RPMI8226 (cell line): ENCODE measurements around the gene CHST13.
A peak's percentile ranks its signal among the peaks of the same experiment; 100 is the strongest.

Experiments used
- DNase-seq: peaks from one replicate; pipeline ENCODE4 v3.0.0-alpha.2; 2015

Gene CHST13

DNA sequence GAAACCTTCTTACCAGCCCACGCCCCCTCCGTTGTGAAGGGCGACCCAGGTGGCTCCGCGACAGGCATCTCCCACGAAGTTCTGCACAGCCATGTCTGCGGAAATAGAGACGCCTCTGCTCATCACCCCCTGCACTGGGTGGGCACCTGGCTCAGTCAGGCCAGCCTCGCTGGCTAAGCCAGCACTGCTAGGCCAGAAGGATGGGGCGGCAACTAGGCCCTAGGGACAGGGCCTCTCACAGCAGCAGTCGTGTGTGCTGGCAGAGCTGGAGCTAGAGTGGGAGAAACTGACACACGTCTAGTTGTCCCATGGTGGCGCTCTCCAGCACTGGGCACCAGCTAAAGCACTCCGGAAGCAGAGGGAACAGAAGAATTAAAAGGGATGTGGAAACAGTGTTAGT, 35.8 kb upstream of the CHST13 start:
- DNase-seq: no peak

DNA sequence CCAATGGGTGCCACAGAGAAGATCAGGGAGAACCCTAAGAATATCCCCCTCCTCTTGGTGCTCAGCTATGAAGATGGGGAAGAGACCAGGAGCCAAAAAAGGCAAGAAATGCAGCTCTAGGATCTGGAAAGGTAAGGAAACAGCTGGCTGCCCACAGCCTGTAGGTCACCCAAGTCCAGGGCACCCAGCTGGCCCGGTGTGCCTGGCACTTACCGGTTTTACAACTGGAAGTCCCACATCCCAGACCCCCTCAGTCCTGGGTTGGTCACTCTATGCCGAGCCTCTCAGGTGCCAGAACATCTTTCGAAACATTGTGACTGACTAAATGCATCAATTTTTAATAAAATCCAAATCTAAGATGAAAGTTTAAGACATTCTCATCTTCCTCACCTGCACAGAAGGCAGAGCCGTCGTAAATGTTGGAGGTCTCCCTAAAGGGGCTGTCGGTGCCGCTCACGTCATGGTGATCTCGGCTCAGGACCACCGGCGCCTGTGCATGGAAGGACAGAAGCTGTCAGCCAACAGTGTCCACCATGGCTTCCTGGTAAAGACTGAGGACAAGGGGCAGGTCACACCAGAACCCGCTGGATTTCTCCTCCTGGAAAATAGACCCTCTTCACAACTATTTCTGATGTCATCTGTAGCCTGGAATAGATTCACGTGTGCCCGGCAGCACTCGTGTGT, 34.9 kb upstream of the CHST13 start:
- DNase-seq: no peak

GRCh38 chr3:126490619-126491018, 33.3 kb upstream of the CHST13 start:
- peak; percentile 79 for DNase-seq

DNA sequence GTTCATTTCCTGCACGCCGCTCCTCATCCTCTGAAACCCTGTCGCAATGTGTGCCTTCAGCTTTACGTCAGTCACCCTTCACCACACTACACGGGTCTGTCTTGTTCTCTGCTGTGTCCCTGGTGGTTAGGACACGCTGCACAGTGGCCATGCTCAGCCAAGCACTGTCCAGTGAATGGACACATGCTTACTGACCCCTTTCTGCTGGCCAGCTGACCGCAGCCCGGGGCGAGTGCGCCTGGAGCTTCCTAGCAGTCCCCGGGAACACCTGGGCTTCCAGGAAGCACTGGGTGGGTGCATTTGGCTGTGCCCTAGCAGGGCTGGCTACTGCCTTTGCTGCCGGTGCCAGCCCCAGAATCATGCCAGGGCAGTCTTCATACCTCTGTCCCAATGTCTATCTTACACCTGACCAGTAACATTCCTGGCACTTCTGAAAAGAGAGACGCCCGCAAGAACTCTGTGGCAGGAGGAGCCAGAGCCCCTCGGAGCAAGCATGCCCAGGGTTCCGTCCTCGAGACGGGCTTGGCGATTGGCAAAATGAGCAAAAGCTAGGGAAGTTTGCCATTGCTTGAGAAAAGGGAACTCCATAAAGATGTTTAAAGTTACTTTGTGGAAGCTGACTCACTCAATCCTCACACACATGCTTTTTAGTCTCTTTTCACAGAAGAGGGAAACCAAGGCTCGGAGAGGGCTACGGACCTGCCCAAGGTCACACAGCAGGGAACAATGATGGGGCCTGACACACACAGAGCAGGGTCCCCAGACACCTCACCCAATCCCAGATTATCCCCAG, 32.5 kb upstream of the CHST13 start:
- no peak for DNase-seq

- no peak for DNase-seq
These were observed 30.9 kb upstream of the CHST13 start for GRCh38 chr3:126493051-126493450.

DNA sequence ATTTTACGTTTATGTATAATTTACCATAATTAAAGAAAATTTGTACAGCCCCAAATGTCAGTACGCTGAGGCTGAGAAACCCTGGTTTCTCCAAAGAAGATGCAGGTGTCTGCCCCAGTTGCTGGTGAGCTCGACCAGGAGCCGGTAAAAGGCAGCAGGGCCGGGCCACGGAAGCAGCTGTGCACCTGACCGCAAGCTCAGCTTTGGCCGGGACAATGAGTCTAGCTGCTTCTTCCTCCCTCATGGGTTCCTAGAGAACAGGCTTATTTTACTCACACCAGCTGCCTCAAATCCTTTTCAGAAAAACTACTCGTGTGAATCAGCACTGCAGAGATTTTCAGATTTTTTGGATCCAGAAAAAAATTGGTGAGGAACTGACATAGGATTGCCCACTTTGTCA, 30.2 kb upstream of the CHST13 start:
- DNase-seq: peak; percentile 92

- peak; percentile 55 for DNase-seq
These were observed 29.6 kb upstream of the CHST13 start for GRCh38 chr3:126494204-126494969.

GRCh38 chr3:126494970-126495230, 29.1 kb upstream of the CHST13 start:
- DNase-seq: no peak

- no peak for DNase-seq
These were observed 28.2 kb upstream of the CHST13 start for GRCh38 chr3:126495786-126496185.

- DNase-seq: no peak
These were observed 26.8 kb upstream of the CHST13 start for GRCh38 chr3:126496894-126497850.

GRCh38 chr3:126497956-126498355, 26.0 kb upstream of the CHST13 start:
- no peak for DNase-seq

- no peak for DNase-seq
These were observed 25.5 kb upstream of the CHST13 start for GRCh38 chr3:126498461-126498860.

DNA sequence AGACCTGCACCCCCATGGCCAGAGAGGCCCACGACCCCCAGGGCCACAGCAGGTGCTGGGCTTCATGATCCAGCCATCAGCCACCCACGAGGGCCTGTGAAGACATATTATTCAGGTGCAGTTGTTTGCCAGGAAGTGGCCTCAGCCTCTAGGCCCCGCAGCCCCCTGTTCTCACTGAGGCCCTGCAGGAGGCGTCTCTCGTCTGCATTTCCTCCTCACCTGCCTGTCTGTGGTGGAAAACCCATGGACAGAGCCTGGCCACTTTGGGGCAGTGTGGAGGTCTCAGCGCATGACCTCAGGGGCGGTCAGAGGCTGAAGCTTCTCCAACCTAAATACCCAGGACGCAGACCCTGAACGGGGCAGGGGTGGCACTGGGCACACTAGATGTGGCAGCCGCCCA, 25.0 kb upstream of the CHST13 start:
- DNase-seq: no peak

- no peak for DNase-seq
These were observed 24.6 kb upstream of the CHST13 start for GRCh38 chr3:126499401-126499800.

DNA sequence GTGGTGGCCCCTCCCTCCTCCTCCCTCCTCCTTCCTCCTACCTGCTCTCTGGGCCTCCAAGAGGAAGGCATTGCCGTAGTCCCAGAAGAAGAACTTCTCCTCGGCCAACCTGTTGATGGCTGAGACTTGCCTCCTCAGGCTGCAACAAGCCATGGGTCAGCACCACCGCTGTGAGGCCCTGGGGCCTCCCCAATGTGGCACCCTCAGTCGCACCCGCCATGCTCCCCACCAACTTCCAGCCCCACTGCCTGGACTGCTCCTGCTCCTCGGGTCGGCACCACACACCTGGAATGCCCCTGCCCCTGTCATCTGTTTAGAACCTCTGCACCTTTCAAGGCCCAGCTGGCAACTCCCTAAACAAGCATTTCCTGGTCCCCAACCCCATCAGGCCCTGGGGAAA, 23.9 kb upstream of the CHST13 start:
- DNase-seq: peak; percentile 20

DNA sequence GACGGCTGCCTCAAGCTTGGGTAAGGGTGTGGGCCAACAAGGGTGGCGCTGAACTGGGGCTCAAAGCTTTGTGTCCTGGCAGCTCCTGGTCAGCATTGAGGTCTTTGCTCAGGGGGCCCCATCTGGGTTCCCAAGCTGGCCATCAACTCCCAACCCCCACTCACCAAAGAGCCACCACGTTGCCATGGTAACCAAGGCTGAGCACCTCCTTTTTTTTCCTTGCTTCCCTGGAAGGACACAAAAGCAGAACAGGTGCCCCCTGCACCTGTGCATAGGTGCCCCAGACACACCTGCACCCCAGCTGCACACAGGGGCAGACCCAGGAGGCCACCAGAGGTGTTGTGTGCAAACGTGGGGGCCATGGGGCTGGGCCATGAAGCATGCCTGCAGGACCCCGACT, 22.9 kb upstream of the CHST13 start:
- peak; percentile 74 for DNase-seq

DNA sequence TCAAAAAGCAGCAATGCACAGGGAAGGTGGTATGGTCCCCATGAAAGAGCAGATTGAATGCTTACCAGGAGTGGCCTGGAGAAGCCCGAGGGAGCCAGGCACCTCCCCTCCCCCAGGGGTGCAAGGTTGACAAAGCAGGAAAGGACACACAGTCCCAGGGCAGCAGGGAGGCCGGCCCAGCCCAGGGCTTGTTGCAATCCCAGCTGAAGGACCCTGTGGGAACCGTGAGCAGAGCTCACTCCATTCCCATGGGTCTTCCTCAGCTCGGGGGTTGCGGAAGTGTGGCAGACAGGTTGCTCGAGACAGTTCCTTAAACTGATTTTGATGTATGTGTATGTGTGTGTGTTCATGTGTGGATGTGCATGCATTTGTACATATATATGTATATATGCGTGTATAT, 22.2 kb upstream of the CHST13 start:
- no peak for DNase-seq

DNA sequence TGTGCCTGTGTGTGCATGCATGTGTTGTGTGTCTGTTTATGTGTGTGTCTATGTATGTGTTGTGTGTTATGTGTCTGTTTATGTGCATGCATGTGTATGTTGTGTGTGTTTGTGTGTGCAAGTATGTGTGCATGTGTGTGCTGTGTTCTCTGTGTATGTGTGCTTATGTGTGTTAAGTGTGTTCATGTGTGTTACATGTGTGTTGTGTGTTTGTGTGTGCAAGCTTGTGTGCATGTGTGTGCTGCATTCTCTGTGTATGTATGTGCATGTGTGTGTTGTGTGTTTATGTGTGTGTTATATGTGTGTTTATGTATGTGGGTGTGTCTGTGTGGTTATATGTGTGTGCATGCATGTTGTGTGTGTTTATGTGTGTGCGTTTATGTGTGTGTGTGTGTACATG, 21.3 kb upstream of the CHST13 start:
- no peak for DNase-seq

DNA sequence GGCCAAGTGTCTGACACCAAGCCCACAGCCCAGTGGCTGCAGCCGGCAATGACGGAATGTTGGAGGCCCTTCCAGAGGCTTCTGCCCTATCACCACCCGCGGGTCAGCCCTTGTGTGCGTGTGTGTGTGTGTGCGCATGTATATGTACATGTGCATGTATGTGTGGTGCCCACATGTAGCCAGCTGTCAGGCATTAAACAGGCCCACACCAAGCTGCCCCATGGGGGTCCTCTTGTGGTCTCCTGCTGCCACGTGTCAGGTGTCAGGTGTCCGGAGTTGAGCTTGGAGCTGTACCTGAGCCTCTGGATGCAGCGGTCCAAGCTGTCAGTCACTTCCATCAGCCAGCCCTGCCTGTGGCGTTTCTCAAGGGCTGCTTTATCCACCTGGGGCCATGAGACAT, 20.3 kb upstream of the CHST13 start:
- DNase-seq: no peak

GRCh38 chr3:126507886-126508285, 16.1 kb upstream of the CHST13 start:
- DNase-seq: no peak

GRCh38 chr3:126508564-126508964, 15.4 kb upstream of the CHST13 start:
- no peak for DNase-seq

GRCh38 chr3:126509597-126510307, 14.2 kb upstream of the CHST13 start:
- peak; percentile 46 for DNase-seq
